HG02981 (cell line): ENCODE data around the gene TGM5.
"Not testable (repeated sequence)": the region's sequence is repeated elsewhere in the genome, so short reads cannot be mapped to it uniquely, and the experiment has no call there.

Experiments used
- ATAC-seq: cut with Tn5 transposase; IDR thresholded peaks from one replicate; pipeline ENCODE4 v1.9.1; 2021; ENCODE audit warnings: mild to moderate bottlenecking, moderate library complexity; ENCODE audit not compliant: unreplicated experiment

TGM5 gene

DNA sequence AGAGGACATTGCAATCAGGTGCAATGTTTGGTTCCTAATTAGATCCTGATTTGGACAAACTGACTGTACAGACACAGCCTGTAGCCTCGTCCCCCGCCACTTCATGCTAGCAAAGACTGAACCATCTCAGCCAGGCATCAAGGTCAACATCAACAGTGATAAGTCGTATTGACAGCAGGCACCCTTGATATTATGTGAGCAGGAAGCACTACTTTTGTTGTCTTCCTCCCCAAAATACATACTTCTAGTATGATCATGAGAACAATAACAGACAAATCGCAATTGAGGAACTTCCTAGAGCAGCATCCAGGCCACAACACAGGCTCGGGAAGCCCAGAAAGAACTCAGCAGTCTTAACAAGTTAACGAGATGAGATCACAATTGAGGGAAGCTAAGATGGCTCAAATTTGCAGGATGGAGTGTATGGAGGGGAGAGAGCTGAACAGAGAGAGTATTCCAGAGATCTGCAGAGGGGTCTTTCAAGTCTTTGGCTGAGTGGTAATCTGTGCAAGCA, 20.4 kb downstream of the TGM5 start:
- ATAC-seq = no peak

DNA sequence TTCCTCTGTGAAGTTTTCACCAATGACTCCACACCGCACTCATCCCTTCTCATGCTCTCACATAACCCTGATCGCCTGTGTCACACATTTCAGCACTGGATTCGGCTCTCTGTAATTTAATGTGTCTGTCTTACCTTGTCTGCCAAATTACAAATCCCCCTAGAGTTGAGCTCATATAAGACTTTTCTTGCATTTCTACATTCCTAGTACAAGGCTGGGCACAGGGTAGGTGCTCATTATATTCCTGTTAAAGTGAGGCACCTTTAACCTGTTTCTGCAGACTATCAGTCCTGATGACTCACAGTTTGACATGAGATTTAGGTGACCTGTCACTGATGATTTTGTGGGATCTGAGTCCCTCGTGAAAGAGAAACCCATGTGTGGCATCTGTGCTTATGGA, 22.6 kb downstream of the TGM5 start:
- ATAC-seq = no peak

DNA sequence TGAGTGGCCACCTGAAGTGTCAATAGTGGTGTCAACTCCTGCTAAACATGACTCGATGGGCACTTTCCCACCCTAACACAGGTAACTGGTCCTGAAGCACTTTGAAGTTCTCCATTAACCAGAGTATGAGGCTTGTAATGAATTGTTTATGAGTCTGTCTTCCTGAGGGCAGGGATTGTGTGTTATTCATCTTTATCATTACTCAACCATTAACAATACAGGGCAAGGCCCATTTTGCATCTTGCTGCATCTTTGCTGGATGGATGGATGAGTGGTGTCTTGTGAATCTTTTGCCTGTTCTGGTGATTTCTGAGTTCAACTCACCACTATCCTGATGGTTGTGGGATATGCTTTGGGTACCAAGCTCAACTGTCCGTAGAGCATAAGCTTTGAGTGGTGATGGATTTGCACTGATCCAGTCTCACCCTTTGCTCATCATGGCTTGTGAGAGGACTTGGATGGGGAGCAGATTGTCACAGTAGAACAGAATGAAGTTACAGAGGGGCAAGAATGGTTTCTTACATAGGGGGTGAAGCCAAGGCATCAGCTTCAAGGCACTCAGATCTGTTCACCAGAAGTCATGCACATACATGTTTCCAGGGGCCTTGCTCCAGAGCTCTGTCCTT, 23.6 kb downstream of the TGM5 start:
- ATAC-seq = no peak

DNA sequence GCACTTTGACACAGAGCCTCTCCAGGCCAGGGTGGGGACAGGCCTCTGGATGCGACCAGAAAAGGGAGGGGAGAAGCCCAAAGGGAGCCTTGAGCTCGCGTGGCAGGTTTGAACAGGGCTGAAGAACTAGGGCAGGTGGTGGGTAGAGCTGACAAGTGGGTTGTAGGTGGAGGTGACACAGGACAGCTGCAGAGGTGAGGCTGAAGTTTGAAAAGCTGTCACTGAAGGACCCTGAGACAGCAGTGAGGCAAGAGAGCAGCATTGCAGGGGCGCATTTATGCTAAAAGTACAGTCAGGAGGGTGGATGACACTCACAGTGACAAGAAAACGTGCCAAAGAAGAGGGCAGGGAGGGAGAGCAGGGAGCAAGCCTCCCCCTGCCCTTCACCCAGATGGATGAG, 24.1 kb downstream of the TGM5 start:
- no peak for ATAC-seq

DNA sequence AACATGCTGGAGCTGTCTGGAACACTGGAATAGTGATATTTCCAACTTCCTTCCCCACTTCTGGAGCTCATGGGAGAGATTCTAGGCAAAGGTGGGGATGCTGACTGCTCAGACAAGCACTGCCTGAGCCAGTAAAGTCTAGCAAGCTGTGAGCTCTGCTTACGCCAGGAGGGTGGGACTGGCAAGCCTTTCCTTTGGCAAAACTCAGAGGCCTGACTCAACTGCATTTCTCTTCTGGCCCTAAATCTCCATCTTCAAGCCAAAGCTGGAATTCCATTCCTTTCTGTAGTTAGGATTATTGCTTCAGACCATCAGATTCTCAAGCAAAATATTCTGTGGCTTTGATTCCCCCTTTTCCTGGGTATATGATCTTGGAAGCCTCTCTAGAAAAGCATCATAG, 25.6 kb downstream of the TGM5 start:
- ATAC-seq = no peak

DNA sequence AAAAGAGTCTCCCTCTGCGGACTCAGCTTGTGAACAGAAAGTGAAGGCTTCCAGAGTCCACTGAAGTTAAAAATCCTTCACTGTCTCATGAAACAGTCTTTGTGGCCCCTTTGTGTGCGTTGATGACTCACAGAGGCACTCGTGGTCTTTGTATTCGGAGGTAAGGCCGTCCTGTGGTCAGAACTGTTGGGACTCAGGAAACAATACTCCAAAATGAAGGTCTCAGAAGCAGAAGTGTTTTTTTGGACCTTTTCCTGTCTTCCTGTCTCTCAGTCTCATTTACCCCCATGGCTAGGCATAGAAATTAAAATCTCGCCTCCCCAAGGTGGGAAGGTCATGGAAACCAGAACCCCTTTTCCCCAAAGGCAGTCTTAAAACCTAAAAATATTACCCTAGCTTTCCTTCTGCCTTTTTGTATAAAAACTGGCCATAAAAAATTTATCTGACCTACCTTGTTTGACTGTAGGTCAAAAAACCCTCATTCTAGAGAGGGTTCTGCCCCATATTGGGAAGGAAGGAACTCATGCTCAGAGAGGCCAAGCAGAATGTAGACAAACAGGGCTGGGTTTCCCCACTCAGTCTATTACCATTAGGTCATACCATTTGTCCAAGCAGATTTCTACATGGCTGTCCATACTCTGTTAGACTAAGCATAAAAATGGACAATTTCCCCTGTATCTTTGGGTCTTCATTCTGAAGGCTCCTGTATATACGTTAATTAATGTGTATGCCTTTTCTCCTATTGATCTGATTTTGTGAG, 26.8 kb downstream of the TGM5 start:
- ATAC-seq = no peak

DNA sequence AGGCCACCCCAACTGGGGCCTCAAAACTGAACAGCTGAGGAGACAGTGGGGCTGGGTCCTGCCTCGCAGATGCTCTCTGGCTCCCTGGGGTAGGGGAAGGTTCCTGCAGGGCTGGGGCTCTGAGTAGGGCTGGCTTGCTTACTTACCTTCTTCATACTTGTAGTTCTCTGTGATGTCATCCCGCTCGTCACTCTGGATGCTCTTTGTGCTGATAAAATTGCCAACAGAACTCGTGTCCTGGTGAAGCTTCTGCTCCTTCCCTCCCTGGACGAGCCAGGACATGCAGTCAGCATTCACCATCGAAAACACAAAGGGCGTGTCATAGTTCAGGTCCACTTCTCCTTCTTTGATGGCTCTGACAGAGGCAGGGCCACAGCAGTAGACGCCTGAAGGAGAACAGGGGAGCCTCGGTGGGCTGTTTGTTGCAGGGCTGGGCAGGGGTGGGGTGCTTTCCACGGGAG, 28.0 kb downstream of the TGM5 start:
- ATAC-seq = no peak

DNA sequence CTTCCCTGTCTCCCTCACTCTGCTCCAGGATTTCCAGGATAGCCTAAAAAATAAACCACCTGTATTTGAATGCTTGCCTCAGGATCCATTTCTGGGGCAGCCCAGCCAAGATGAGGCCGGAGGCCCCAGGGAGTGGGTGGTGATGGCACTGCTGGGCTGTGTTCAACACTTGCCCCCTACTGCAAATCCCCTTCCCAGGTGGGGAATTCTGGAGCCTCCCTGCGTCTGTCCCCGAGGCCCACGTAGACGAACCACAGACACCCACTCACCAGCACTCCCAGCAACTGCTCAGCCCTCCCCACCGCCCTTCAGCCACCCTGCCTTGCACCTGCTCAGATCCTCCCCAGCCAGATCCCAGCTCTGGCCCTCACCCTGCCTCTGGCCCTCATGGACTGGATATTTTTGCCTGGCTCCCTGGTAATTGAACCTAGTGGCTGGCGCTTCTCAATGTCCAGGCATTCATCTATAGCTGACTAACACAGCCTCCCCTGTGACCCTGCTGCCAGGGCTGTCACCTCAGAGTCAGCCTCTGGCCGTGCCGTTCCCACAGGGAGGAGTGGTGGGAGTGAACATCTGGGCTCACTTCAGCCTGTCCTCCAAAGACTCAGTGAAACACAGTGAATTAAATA, 28.8 kb downstream of the TGM5 start:
- ATAC-seq = no peak

DNA sequence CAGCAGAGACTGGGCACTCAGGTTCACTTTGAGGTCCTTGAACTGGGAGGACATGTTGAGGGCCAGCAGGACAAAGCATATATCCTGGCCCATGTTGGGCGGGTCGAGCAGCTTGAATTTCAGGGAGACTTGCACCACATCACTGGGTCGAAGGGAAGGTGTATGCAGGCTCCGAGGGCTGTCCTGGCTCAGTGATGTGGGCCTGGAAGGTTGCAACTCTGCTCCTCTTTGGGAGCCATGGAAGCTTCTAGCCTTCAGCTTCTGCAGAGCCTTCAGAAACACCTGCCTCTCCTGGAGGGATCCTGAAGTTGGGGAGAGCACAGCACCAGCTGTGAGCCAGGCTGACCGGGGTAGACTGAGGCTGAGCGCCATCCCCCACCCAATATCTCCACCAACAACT, 31.2 kb downstream of the TGM5 start:
- ATAC-seq = no peak

DNA sequence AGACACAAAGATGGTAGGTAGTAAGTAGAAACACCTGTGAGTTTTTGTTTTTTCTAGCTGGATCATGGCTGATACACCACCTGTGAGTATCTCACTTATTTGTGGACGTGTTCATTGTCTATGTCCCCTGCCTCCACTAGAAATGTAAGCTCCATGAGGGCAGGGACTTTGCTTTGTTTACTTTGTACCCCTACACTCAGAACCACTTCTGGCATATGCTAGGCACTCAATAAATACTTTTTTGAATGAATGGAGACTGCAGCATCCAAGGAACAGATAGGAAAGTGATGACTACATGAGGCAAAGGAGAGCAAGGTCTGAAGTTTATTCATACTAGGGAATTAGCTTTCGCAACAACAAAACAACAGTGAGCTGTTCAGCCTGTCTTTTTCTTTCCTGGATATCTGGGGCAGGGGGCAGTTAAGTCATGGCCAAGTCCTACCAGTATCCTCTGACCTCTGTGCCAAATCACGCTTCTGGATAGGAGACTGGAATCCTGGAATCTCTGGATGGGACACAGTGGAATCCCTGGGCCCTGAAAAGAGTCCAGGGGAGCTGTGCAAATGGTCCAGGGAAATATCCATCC, 34.3 kb downstream of the TGM5 start:
- ATAC-seq = no peak

DNA sequence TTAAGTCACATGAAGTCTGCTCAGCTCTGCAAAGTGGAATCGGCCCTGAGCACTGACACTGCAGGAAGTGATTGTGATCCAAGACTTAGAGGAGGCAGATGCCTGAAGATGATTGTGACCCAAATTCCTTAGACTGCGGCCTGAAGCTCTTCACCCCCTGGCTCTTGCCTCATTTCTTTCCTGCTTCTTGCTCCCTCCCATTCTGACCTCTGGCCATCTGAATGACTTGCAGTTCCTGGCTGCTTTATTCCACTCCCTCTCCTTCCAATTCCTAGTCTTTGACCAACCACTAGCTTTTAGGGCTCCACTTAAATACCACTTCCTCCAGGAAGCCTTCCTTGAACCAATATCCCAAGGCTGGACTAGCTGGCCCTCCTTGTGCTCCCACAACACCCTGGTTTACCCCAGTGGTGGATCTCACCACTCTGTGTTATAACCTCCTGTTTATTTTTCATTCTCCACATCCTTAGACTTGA, 36.0 kb downstream of the TGM5 start:
- ATAC-seq = no peak

DNA sequence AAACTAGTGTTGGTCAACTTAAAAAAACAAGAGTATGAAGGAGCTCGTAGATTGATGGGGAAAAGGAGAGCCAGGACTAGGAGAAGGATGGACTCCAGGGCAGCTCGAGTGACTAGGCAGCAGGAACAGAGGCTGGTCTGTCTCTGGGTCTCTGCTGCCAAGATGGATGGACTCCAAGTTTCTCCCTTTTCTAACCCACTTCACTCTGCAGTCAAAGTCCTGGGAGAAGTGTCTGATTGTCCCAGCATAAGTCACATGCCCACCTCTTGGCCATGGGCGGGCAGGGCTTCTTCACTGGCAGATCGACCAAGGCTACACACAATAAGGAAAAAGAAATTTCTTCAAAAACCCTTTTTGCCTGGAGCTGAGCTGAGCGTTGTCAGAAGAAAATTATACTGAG, 36.8 kb downstream of the TGM5 start:
- ATAC-seq = no peak

DNA sequence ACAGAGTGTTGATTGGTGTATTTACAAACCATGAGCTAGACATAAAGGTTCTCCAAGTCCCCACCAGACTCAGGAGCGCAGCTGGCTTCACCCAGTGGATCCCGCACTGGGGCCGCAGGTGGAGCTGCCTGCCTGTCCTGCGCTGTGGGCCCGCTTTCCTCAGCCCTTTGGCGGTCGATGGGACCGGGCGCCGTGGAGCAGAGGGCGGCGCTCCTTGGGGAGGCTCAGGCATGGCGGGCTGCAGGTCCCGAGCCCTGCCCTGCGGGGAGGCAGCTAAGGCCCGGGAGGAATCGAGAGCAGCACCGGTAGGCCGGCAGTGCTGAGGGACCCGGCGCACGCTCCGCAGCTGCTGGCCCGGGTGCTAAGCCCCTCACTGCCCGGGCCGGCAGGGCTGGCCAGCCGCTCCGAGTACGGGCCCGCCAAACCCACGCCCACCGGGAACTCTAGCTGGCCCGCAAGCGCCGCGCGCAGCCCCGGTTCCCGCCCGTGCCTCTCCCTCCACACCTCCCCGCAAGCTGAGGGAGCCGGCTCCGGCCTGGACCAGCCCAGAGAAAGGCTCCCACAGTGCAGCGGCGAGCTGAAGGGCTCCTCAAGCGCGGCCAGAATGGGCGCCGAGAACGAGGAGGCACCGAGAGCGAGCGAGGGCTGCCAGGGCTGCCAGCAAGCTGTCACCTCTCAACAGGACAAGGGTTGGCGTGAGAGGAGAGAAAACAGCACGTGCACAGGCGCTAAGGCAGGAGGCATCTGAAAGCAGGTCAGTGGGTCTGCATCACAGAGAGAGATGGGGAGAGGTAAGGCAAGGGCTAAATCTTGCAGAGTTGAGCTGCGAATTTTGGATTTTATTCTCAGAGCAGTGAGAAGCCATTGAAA, 40.1 kb downstream of the TGM5 start:
- no peak for ATAC-seq

DNA sequence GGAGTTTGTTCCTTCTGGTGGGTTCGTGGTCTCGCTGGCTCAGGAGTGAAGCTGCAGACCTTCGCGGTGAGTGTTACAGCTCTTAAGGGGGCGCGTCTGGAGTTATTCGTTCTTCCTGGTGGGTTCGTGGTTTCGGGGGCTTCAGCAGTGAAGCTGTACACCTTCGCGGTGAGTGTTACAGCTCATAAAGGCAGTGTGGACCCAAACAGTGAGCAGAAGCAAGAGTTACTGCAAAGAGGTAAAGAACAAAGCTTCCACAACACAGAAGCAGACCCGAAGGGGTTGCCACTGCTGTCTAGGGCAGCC, 40.8 kb downstream of the TGM5 start:
- not testable (repeated sequence) for ATAC-seq

DNA sequence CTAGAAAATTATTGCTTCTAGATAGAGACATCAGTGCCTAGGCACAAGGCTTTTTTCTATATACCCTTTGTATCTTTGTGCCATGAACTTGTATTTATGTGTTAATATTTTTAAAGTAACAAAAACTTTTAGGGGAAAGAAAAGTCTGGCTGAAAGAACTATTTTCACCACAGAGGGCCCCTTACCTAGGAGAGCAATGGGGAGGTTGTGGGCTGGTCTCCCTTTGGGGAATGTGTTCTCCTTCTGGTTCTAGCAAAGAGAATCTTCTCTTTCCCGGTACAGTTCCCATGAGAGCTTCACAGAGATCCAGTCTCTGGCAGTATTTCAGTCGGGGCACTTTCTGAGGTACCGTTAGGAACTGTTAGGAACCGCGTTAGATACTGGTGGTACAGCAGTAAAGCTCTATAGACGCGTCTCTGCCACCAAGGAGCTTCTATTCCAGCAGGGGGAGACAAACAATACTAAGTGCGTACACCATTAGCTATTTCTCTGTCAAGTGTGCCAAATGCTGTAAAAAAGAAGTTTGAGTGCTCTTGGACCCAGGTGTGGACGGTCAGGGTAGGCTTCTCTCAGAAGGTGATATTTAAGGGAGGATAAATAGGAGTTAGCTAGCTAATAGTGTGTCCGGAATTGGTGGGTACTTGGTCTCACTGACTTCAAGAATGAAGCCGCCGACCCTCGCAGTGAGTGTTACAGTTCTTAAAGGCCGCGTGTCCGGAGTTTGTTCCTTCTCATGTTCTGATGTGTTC, 41.4 kb downstream of the TGM5 start:
- ATAC-seq = no peak

DNA sequence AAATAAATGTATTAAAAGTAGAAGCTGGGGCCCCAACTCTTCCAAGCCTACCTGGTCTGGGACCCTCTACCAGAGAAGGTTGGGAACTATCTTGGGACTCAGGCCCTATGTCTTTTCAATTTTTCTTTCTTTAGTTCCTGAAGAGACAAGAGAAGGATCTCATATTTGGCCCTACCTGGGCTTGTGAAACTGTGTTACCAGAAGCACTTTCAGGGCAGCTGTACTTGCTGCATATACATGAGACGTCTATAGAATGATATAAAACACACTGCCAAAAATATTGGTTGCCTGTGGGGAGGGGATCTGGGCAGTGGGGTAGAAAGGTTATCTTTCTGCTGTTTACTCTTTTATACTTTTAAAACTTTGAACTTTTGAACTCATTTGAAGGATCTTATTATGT, 45.3 kb downstream of the TGM5 start:
- ATAC-seq = no peak

DNA sequence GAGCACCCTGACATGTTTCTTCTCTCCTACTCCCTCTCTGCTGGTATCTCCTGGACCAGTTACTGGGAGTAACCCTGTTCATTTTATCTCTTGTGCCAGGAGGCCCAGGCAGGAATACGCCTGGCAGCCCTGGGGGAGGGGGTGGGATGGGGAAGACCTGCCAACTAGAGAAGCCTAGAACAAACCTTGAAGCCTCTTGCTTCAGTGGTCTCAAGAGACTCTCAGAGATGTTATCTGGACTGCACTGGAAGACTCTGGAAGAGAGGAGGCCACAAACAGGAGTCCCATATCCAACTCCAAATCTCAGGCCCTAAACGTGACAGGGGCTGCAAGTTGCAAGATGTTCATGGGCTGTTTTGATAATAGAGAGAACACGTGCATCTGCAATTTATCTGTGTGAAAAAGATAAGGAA, 45.7 kb downstream of the TGM5 start, which contains the start of gene EPB42:
Gene EPB42 (minus strand): TSS at position 28 of the 413 bp plus-strand sequence. CDS start 193 bp downstream, outside the sequence.
- ATAC-seq = no peak

DNA sequence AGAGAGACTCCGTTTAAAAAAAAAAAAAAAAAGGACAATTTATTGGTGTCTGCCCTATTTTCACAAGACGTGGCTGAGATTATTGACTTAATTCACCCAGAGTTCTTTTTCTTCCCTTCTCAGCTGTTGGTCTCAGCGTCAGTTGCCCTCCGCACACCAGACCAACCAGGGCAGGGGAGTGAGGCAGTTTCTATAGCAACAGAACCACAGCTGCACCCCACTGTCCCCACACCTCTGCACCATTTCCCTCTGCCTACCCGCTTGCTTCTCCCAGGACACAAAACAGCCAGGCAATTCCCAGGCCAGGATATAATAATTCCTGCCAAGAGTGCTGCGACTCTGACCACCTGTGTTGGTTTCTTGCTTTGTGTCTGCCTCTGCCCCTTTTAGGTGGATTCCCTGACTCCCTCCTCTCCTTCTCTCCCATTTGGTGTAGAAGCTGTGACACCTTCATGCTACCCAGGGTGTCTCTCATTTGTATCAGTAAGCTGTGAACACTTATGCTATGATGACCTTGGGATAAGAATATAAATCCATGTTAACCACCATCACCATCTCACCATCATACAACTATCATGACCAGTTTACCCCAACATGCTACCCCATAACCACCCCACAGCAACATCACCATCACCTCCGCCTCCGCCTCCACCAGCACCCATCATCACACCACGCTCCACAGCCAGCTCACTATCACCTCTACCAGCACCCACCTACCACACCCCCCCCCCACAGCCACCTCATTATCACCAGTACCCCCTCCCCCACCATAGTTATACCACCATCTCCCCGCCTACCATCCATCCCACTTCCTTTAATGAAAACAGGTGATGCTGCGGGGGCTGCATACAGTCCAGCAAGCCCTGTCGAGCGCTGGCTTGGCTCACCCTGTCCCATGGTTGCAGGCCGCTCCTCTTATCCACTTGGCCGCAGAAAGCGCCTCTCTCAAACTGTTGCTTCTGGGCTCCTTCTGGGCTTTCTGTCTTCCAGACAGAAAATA, 46.5 kb downstream of the TGM5 start:
- no peak for ATAC-seq
